Astrocyte (in vitro differentiated cells and primary cell): ENCODE data around the gene FMN1. TPM values are rescaled to one million over a fixed set of nuclear protein-coding genes. Genes with fewer than 3 reads are reported as not detected.
A peak's percentile ranks its signal among the peaks of the same experiment; 100 is the strongest.

Experiments
- DNase-seq: peaks from one replicate; pipeline ENCODE4 v3.0.0-alpha.2; 2010; ENCODE audit warnings: low read depth
- FAIRE-seq: peaks from 2 replicates; lab custom pipeline; 2011; peaks lifted over from hg19 to GRCh38; lab: Jason Lieb, UNC
- H2AFZ ChIP-seq: 2 replicates; pipeline ENCODE4 v1.6.0; 2012; ENCODE audit warnings: low read depth, low read length, inconsistent platforms
- H3K27ac ChIP-seq: 2 replicates; pipeline ENCODE4 v1.5.1; 2011; ENCODE audit warnings: low read depth, low read length, inconsistent platforms
- H3K27me3 ChIP-seq: 2 replicates; pipeline ENCODE4 v1.6.0; 2011; ENCODE audit warnings: low read length, inconsistent platforms; ENCODE audit not compliant: insufficient read depth
- H3K36me3 ChIP-seq: 2 replicates; pipeline ENCODE4 v1.5.1; 2011; ENCODE audit warnings: low read length, inconsistent platforms; ENCODE audit not compliant: insufficient read depth
- H3K4me1 ChIP-seq: 2 replicates; pipeline ENCODE4 v1.5.1; 2011; ENCODE audit warnings: low read length, inconsistent platforms; ENCODE audit not compliant: insufficient read depth
- H3K4me2 ChIP-seq: 2 replicates; pipeline ENCODE4 v1.6.0; 2012; ENCODE audit warnings: low read length, inconsistent platforms
- H3K4me3 ChIP-seq: 2 replicates; pipeline ENCODE4 v1.5.1; 2011; ENCODE audit warnings: low read depth, mild to moderate bottlenecking, low read length, inconsistent platforms; ENCODE audit not compliant: insufficient read depth
- H3K79me2 ChIP-seq: 2 replicates; pipeline ENCODE4 v1.6.0; 2012; ENCODE audit warnings: mild to moderate bottlenecking, low read length, inconsistent platforms; ENCODE audit not compliant: insufficient read depth
- H3K9ac ChIP-seq: 2 replicates; pipeline ENCODE4 v1.6.0; 2012; ENCODE audit warnings: mild to moderate bottlenecking, low read length, inconsistent platforms
- H3K9me3 ChIP-seq: 2 replicates; pipeline ENCODE4 v1.5.1; 2012; ENCODE audit warnings: low read depth, mild to moderate bottlenecking, low read length, inconsistent platforms; ENCODE audit not compliant: insufficient read depth
- H4K20me1 ChIP-seq: 2 replicates; pipeline ENCODE4 v1.6.0; 2012; ENCODE audit warnings: low read length, inconsistent platforms; ENCODE audit not compliant: insufficient read depth
- H3K27ac Mint-ChIP-seq: one replicate; pipeline ENCODE4 v1.8.0; 2021; ENCODE audit warnings: mild to moderate bottlenecking, mixed read lengths; ENCODE audit not compliant: unreplicated experiment
- H3K27me3 Mint-ChIP-seq: one replicate; pipeline ENCODE4 v1.8.0; 2021; ENCODE audit warnings: low read depth, mixed read lengths; ENCODE audit not compliant: unreplicated experiment
- H3K36me3 Mint-ChIP-seq: one replicate; pipeline ENCODE4 v1.8.0; 2021; ENCODE audit warnings: low read depth, mixed read lengths; ENCODE audit not compliant: unreplicated experiment
- H3K4me1 Mint-ChIP-seq: one replicate; pipeline ENCODE4 v1.8.0; 2021; ENCODE audit warnings: low read depth, mixed read lengths; ENCODE audit not compliant: unreplicated experiment
- H3K4me3 Mint-ChIP-seq: one replicate; pipeline ENCODE4 v1.8.0; 2021; ENCODE audit warnings: mild to moderate bottlenecking, moderate library complexity, mixed read lengths; ENCODE audit not compliant: unreplicated experiment
- H3K9me3 Mint-ChIP-seq: one replicate; pipeline ENCODE4 v1.8.0; 2021; ENCODE audit warnings: mild to moderate bottlenecking, mixed read lengths; ENCODE audit not compliant: unreplicated experiment
- CTCF ChIP-seq: IDR thresholded peaks from 2 replicates; pipeline ENCODE4 v1.5.1; 2011; ENCODE audit warnings: low read depth, mild to moderate bottlenecking, inconsistent platforms, low read length, moderate library complexity; ENCODE audit not compliant: insufficient read depth
- EZH2 ChIP-seq: IDR thresholded peaks from 2 replicates; pipeline ENCODE4 v1.6.1; 2012; ENCODE audit warnings: mild to moderate bottlenecking, low read length, inconsistent platforms; ENCODE audit not compliant: insufficient read depth
- total RNA-seq: library from RNA; stranded (reverse); gene quantifications from 2 replicates; pipeline ENCODE4 v1.2.1, GENCODE V29; 2021

FMN1 gene
- total RNA-seq, 1 donor from 2014 or later = 5.3 TPM

DNA sequence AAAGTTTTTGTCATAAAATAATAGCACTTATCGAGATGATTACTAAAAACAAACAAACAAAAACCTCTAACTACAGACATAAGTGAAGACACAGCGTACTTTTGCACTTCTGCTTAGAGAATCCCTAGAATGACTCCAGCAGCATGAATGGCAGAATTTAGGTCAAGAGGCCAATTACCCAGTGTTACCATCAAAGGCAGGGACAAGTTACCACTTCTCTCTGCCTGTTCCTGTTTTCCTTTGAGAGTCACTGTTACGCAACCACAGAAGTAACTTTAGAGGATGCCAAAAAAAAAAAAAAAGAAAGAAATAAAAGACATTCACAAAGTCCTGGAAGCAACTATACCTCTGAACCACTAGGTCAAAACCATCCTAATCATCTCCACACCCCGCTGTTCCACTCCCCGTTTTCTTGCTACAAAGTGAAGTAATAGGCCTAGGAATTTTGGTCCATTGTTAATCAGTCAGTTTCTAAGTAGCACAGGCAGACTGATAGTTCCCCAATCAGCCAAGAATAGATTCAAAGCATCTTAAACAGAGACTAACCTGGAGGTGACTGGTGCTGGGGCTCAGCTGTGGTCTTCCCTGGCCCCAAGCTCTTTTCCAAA, 41.9 kb downstream of the FMN1 start:
- no peak for TF ChIP-seq EZH2
- TF ChIP-seq CTCF = no peak
- no peaks in the 10 kb centered on the region for H3K79me2 ChIP-seq
- H2AFZ ChIP-seq = no peak overlapping the region
- no peaks in the 10 kb centered on the region for H3K27me3 ChIP-seq
- H3K4me1 ChIP-seq = peaks cover 3% of the 10 kb centered on the region
- Mint-ChIP-seq H3K9me3 (no peaks in the 10 kb centered on the region), H3K27me3 (no peaks in the 10 kb centered on the region), H3K36me3 (no peaks in the 10 kb centered on the region), H3K4me1 (peaks cover 37% of the 10 kb centered on the region), H3K4me3 (peak overlapping the region; percentile 64), H3K27ac (peak overlapping the region; percentile 70)
- no peak overlapping the region for H3K4me2 ChIP-seq
- FAIRE-seq (no peak), DNase-seq (peak; percentile 19)
- no peaks in the 10 kb centered on the region for H3K36me3 ChIP-seq
- no peaks in the 10 kb centered on the region for H3K9me3 ChIP-seq
- H3K9ac ChIP-seq = no peak overlapping the region
- no peak overlapping the region for H3K27ac ChIP-seq
- H4K20me1 ChIP-seq = no peaks in the 10 kb centered on the region
- no peak overlapping the region for H3K4me3 ChIP-seq

- Histone ChIP-seq H3K27ac (no peak overlapping the region), H2AFZ (no peak overlapping the region), H4K20me1 (no peaks in the 10 kb centered on the region), H3K9ac (no peak overlapping the region), H3K4me3 (no peak overlapping the region), H3K36me3 (no peaks in the 10 kb centered on the region), H3K27me3 (no peaks in the 10 kb centered on the region), H3K4me1 (peaks cover 3% of the 10 kb centered on the region), H3K79me2 (no peaks in the 10 kb centered on the region), H3K9me3 (no peaks in the 10 kb centered on the region), H3K4me2 (no peak overlapping the region)
- Mint-ChIP-seq H3K9me3 (no peaks in the 10 kb centered on the region), H3K27ac (peak overlapping the region; percentile 14), H3K4me1 (peaks cover 39% of the 10 kb centered on the region), H3K4me3 (no peak overlapping the region), H3K27me3 (no peaks in the 10 kb centered on the region), H3K36me3 (no peaks in the 10 kb centered on the region)
- FAIRE-seq (no peak), DNase-seq (no peak)
- TF ChIP-seq EZH2 (no peak), CTCF (no peak)
Measured at GRCh38 chr15:33150971-33151370, 43.5 kb downstream of the FMN1 start.

- no peak overlapping the region for H3K4me3 Mint-ChIP-seq
- no peaks in the 10 kb centered on the region for H3K27me3 Mint-ChIP-seq
- TF ChIP-seq CTCF = no peak
- Histone ChIP-seq H4K20me1 (no peaks in the 10 kb centered on the region), H3K4me2 (no peak overlapping the region), H3K9me3 (no peaks in the 10 kb centered on the region), H3K27me3 (no peaks in the 10 kb centered on the region), H3K79me2 (no peaks in the 10 kb centered on the region), H2AFZ (no peak overlapping the region), H3K27ac (no peak overlapping the region), H3K4me1 (peaks cover 3% of the 10 kb centered on the region), H3K36me3 (no peaks in the 10 kb centered on the region), H3K9ac (no peak overlapping the region), H3K4me3 (no peak overlapping the region)
- H3K9me3 Mint-ChIP-seq = no peaks in the 10 kb centered on the region
- no peak for DNase-seq
- peaks cover 34% of the 10 kb centered on the region for H3K4me1 Mint-ChIP-seq
- no peak overlapping the region for H3K27ac Mint-ChIP-seq
- no peak for FAIRE-seq
- no peaks in the 10 kb centered on the region for H3K36me3 Mint-ChIP-seq
Measured at GRCh38 chr15:33150431-33150941, 44.0 kb downstream of the FMN1 start.
